ENCODE data around the gene TTC1.

TTC1 gene

GRCh38 chr5:160039810-160040470, 31.0 kb downstream of the TTC1 start:
- no peak overlapping the region for H3K4me3 ChIP-seq (ENCODE audit: control insufficient read depth, low read depth, low read length)
- no peak for DNase-seq (ENCODE audit: low read depth)
- TF ChIP-seq CTCF (IDR thresholded peaks at IDR 0.05; ENCODE audit: control insufficient read depth, insufficient read depth, low read depth, low read length, missing control alignments), result no peak

DNA sequence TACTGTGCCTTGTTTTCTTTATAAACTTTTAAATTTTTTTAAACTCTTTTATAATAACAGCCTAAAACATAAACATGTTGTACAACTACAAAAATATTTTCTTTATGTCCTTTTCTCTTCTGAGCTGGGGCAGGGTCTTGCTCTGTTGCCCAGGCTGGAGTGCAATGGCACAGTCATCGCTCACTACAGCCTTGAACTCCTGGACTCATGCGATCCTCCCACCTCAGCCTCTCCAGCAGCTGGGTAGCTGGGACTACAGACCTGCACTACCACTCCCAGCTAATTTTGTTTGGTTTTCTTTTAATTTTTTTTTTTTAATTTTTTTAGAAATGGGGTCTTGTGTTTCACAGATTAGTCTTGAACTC, 31.5 kb downstream of the TTC1 start:
- no peak for TF ChIP-seq CTCF (IDR thresholded peaks at IDR 0.05; ENCODE audit: control insufficient read depth, insufficient read depth, low read depth, low read length, missing control alignments)
- no peak overlapping the region for H3K4me3 ChIP-seq (ENCODE audit: control insufficient read depth, low read depth, low read length)
- no peak for DNase-seq (ENCODE audit: low read depth)

- no peak for TF ChIP-seq CTCF (IDR thresholded peaks at IDR 0.05; ENCODE audit: control insufficient read depth, insufficient read depth, low read depth, low read length, missing control alignments)
- DNase-seq (ENCODE audit: low read depth), result no peak
- H3K4me3 ChIP-seq (ENCODE audit: control insufficient read depth, low read depth, low read length), result no peak overlapping the region
Measured at GRCh38 chr5:160042671-160043070, 33.7 kb downstream of the TTC1 start.

- no peak for DNase-seq (ENCODE audit: low read depth)
Measured at GRCh38 chr5:160044391-160044804, 35.5 kb downstream of the TTC1 start.

DNA sequence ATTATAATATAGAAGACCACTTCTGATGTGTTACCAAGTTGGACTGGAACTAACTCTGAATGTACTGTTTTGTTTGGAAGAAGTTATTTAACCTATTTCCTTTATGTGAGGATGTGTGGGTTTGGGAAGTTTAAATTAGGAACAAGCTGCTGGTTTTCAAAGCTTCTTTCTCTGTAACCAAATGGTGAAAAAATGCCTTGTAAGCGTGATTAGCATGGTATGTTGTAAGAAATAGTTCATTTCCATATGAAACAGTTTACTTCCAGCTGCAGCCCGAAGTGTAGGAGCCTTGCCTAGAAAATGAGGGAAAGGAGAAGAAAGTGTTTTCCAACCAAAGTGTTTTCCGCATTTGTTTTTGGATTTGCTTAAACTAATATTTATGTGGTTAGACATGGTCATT, 36.0 kb downstream of the TTC1 start:
- no peak for TF ChIP-seq CTCF (IDR thresholded peaks at IDR 0.05; ENCODE audit: control insufficient read depth, insufficient read depth, low read depth, low read length, missing control alignments)
- DNase-seq (ENCODE audit: low read depth), result no peak
- H3K4me3 ChIP-seq (ENCODE audit: control insufficient read depth, low read depth, low read length), result no peak overlapping the region

More at GRCh38 chr5:160044391-160044804, 35.5 kb downstream of the TTC1 start:
- H3K4me3 ChIP-seq (ENCODE audit: control insufficient read depth, low read depth, low read length), result no peak overlapping the region
- no peak for TF ChIP-seq CTCF (IDR thresholded peaks at IDR 0.05; ENCODE audit: control insufficient read depth, insufficient read depth, low read depth, low read length, missing control alignments)

- H3K4me3 ChIP-seq (ENCODE audit: control insufficient read depth, low read depth, low read length), result no peak overlapping the region
- DNase-seq (ENCODE audit: low read depth), result no peak
- TF ChIP-seq CTCF (IDR thresholded peaks at IDR 0.05; ENCODE audit: control insufficient read depth, insufficient read depth, low read depth, low read length, missing control alignments), result no peak
Measured at GRCh38 chr5:160047423-160047822, 38.5 kb downstream of the TTC1 start.

Measured in AG09309 (cell line).